ENCODE results near the gene PRKAA2. TPM values are rescaled to one million over a fixed set of nuclear protein-coding genes. Genes with fewer than 3 reads are reported as not detected.

The PRKAA2 gene
- total and polyA plus RNA-seq, 2 donors (not counting 3 experiments of a cell fraction or from before 2014, with no cell fraction given): 0.32 to 1.2 TPM

- Histone ChIP-seq H3K9me1 (replicated peaks; ENCODE audit: control insufficient read depth, extremely low read depth, insufficient read depth, low read length) (no peaks in the 10 kb centered on the region), H2AFZ (ENCODE audit: low read depth, low read length) (no peak overlapping the region), H3K9ac (replicated peaks; ENCODE audit: extremely low read depth, insufficient read depth, low read length) (no peak overlapping the region), H3K79me2 (ENCODE audit: control insufficient read depth, insufficient read depth, low read length) (no peaks in the 10 kb centered on the region), H3K27me3 (ENCODE audit: control insufficient read depth in 2 of 2, insufficient read depth in 2 of 2, low read length in 2 of 2) (no peaks in the 10 kb centered on the region), H3K36me3 (ENCODE audit: control insufficient read depth in 2 of 2, extremely low read depth in 1 of 2, insufficient read depth in 2 of 2, low read length in 2 of 2) (no peaks in the 10 kb centered on the region), H3K4me3 (replicated peaks in 1 of 3; ENCODE audit: insufficient read depth in 1 of 3, low read depth in 1 of 3, low read length in 3 of 3) (no peak overlapping the region), H3K9me3 (replicated peaks; ENCODE audit: control insufficient read depth, insufficient read depth, low read length) (no peaks in the 10 kb centered on the region), H4K20me1 (replicated peaks; ENCODE audit: control insufficient read depth, extremely low read depth, insufficient read depth, low read length) (no peaks in the 10 kb centered on the region), H3K4me2 (ENCODE audit: insufficient read depth, low read length) (no peak overlapping the region), H3K4me1 (ENCODE audit: control insufficient read depth, extremely low read depth, insufficient read depth, low read length) (no peaks in the 10 kb centered on the region), H3K27ac (ENCODE audit: insufficient read depth, low read depth, low read length) (no peak overlapping the region)
- FAIRE-seq (no peak), DNase-seq (ENCODE audit: low read depth, low spot score) (no peak)
- no TSS peak for BruUV-seq (replicated peaks)
- ChIA-PET POLR2A (no interaction called here), CTCF (no interaction called here)
- intact Hi-C loops (cut with micrococcal nuclease): no loop called here
- TF ChIP-seq MYC (IDR thresholded peaks at IDR 0.05; ENCODE audit: low read depth, low read length): no peak
- TF ChIP-seq, protein P1, sequence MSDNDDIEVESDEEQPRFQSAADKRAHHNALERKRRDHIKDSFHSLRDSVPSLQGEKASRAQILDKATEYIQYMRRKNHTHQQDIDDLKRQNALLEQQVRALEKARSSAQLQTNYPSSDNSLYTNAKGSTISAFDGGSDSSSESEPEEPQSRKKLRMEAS (IDR thresholded peaks at IDR 0.05; ENCODE audit: insufficient read depth, insufficient read length): no peak
- dilution Hi-C loops (cut with MboI; ENCODE audit: extremely low pct_ligation_motif_present, low sequenced_read_pairs): no loop called here
Measured at GRCh38 chr1:56670350-56670749, 25.2 kb downstream of the PRKAA2 start.

- Histone ChIP-seq H2AFZ (ENCODE audit: low read depth, low read length) (no peak overlapping the region), H3K27ac (ENCODE audit: insufficient read depth, low read depth, low read length) (no peak overlapping the region), H3K9me3 (replicated peaks; ENCODE audit: control insufficient read depth, insufficient read depth, low read length) (no peaks in the 10 kb centered on the region), H3K79me2 (ENCODE audit: control insufficient read depth, insufficient read depth, low read length) (no peaks in the 10 kb centered on the region), H3K36me3 (ENCODE audit: control insufficient read depth in 2 of 2, extremely low read depth in 1 of 2, insufficient read depth in 2 of 2, low read length in 2 of 2) (no peaks in the 10 kb centered on the region), H3K9ac (replicated peaks; ENCODE audit: extremely low read depth, insufficient read depth, low read length) (no peak overlapping the region), H3K9me1 (replicated peaks; ENCODE audit: control insufficient read depth, extremely low read depth, insufficient read depth, low read length) (no peaks in the 10 kb centered on the region), H3K27me3 (ENCODE audit: control insufficient read depth in 2 of 2, insufficient read depth in 2 of 2, low read length in 2 of 2) (no peaks in the 10 kb centered on the region), H3K4me2 (ENCODE audit: insufficient read depth, low read length) (no peak overlapping the region), H3K4me3 (replicated peaks in 1 of 3; ENCODE audit: insufficient read depth in 1 of 3, low read depth in 1 of 3, low read length in 3 of 3) (no peak overlapping the region), H4K20me1 (replicated peaks; ENCODE audit: control insufficient read depth, extremely low read depth, insufficient read depth, low read length) (no peaks in the 10 kb centered on the region), H3K4me1 (ENCODE audit: control insufficient read depth, extremely low read depth, insufficient read depth, low read length) (no peaks in the 10 kb centered on the region)
- intact Hi-C loops (cut with micrococcal nuclease) (no loop called here), dilution Hi-C loops (cut with MboI; ENCODE audit: extremely low pct_ligation_motif_present, low sequenced_read_pairs) (no loop called here)
- no TSS peak for BruUV-seq (replicated peaks)
- DNase-seq (ENCODE audit: low read depth, low spot score) (no peak), FAIRE-seq (no peak)
- TF ChIP-seq FOS (IDR thresholded peaks at IDR 0.05; ENCODE audit: borderline replicate concordance, insufficient read depth, low read length) (no peak), POLR2A (IDR thresholded peaks at IDR 0.05; ENCODE audit: low read depth, low read length) (no peak), GATA2 (IDR thresholded peaks at IDR 0.05; ENCODE audit: insufficient read depth, insufficient read length, low read depth, low read length) (no peak), MYC (IDR thresholded peaks at IDR 0.05; ENCODE audit: low read depth, low read length) (no peak), EZH2 (IDR thresholded peaks at IDR 0.05; ENCODE audit: borderline replicate concordance, low read depth, low read length, severe bottlenecking) (no peak), POLR2AphosphoS5 (IDR thresholded peaks at IDR 0.05; ENCODE audit: insufficient read depth, low read depth, low read length) (no peak), JUN (IDR thresholded peaks at IDR 0.05; ENCODE audit: borderline replicate concordance, insufficient read depth, insufficient read length, low read depth) (no peak)
- TF ChIP-seq, protein P1 (IDR thresholded peaks at IDR 0.05; ENCODE audit: insufficient read depth, insufficient read length): no peak
- TF ChIP-seq, protein P2, sequence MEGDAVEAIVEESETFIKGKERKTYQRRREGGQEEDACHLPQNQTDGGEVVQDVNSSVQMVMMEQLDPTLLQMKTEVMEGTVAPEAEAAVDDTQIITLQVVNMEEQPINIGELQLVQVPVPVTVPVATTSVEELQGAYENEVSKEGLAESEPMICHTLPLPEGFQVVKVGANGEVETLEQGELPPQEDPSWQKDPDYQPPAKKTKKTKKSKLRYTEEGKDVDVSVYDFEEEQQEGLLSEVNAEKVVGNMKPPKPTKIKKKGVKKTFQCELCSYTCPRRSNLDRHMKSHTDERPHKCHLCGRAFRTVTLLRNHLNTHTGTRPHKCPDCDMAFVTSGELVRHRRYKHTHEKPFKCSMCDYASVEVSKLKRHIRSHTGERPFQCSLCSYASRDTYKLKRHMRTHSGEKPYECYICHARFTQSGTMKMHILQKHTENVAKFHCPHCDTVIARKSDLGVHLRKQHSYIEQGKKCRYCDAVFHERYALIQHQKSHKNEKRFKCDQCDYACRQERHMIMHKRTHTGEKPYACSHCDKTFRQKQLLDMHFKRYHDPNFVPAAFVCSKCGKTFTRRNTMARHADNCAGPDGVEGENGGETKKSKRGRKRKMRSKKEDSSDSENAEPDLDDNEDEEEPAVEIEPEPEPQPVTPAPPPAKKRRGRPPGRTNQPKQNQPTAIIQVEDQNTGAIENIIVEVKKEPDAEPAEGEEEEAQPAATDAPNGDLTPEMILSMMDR (IDR thresholded peaks at IDR 0.05; ENCODE audit: extremely low read depth in 1 of 2, insufficient read depth in 1 of 2, low read depth in 1 of 2, low read length in 2 of 2): no peak
- POLR2A ChIA-PET: no interaction called here
- CTCF ChIA-PET: no interaction called here
Measured at GRCh38 chr1:56671085-56671484, 26.0 kb downstream of the PRKAA2 start.
